Measurements from ENCODE around the gene MYH16.
"Not testable (repeated sequence)": the region's sequence is repeated elsewhere in the genome, so short reads cannot be mapped to it uniquely, and the experiment has no call there.

MYH16 gene

DNA sequence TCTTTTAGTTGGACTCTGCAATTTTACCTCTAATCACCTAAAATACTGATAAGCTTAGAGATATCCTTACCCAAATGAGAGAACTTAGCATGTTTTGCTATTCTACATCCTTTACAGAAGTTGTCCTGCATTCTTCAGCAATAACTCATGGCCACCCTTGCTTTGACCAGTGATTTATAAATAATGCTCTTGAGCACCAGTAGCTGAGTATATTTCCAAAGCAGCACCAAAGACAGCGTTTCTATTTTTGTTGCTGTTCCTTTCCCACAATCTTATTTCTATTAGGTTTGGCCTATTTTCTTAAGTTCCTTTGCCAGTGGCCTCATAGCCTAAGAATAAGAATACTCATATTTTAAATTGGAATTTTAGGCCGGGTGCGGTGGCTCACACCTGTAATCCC is 68.0 kb downstream of the MYH16 start:
- in situ Hi-C loops (cut with MboI; ENCODE audit: low sequenced_read_pairs, unreplicated experiment): no loop called here
- DNase-seq (ENCODE audit: low spot score): no peak
- TF ChIP-seq, protein P1, sequence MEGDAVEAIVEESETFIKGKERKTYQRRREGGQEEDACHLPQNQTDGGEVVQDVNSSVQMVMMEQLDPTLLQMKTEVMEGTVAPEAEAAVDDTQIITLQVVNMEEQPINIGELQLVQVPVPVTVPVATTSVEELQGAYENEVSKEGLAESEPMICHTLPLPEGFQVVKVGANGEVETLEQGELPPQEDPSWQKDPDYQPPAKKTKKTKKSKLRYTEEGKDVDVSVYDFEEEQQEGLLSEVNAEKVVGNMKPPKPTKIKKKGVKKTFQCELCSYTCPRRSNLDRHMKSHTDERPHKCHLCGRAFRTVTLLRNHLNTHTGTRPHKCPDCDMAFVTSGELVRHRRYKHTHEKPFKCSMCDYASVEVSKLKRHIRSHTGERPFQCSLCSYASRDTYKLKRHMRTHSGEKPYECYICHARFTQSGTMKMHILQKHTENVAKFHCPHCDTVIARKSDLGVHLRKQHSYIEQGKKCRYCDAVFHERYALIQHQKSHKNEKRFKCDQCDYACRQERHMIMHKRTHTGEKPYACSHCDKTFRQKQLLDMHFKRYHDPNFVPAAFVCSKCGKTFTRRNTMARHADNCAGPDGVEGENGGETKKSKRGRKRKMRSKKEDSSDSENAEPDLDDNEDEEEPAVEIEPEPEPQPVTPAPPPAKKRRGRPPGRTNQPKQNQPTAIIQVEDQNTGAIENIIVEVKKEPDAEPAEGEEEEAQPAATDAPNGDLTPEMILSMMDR (IDR thresholded peaks at IDR 0.05; ENCODE audit: borderline replicate concordance, control extremely low read depth, extremely low read depth, insufficient read depth, missing control alignments): no peak

- in situ Hi-C loops (cut with MboI; ENCODE audit: low sequenced_read_pairs, unreplicated experiment): no loop called here
- DNase-seq (ENCODE audit: low spot score): no peak
- TF ChIP-seq, protein P1 (IDR thresholded peaks at IDR 0.05; ENCODE audit: borderline replicate concordance, control extremely low read depth, extremely low read depth, insufficient read depth, missing control alignments): no peak
These were observed 71.5 kb downstream of the MYH16 start for GRCh38 chr7:99344061-99344647.

- DNase-seq (ENCODE audit: low spot score); in situ Hi-C loops (cut with MboI; ENCODE audit: low sequenced_read_pairs, unreplicated experiment): not testable (repeated sequence)
These were observed 78.0 kb downstream of the MYH16 start for GRCh38 chr7:99350641-99351040.

- TF ChIP-seq, protein P1 (IDR thresholded peaks at IDR 0.05; ENCODE audit: borderline replicate concordance, control extremely low read depth, extremely low read depth, insufficient read depth, missing control alignments): no peak
- in situ Hi-C loops (cut with MboI; ENCODE audit: low sequenced_read_pairs, unreplicated experiment): no loop called here
- no peak for DNase-seq (ENCODE audit: low spot score)
These were observed 79.6 kb downstream of the MYH16 start for GRCh38 chr7:99352247-99352646.

GRCh38 chr7:99355098-99355497 is 82.5 kb downstream of the MYH16 start:
- in situ Hi-C loops (cut with MboI; ENCODE audit: low sequenced_read_pairs, unreplicated experiment): no loop called here

GRCh38 chr7:99357701-99358490 is 85.3 kb downstream of the MYH16 start:
- DNase-seq (ENCODE audit: low spot score): no peak

More at GRCh38 chr7:99355098-99355497, 82.5 kb downstream of the MYH16 start:
- TF ChIP-seq, protein P1 (IDR thresholded peaks at IDR 0.05; ENCODE audit: borderline replicate concordance, control extremely low read depth, extremely low read depth, insufficient read depth, missing control alignments): no peak
- no peak for DNase-seq (ENCODE audit: low spot score)

DNA sequence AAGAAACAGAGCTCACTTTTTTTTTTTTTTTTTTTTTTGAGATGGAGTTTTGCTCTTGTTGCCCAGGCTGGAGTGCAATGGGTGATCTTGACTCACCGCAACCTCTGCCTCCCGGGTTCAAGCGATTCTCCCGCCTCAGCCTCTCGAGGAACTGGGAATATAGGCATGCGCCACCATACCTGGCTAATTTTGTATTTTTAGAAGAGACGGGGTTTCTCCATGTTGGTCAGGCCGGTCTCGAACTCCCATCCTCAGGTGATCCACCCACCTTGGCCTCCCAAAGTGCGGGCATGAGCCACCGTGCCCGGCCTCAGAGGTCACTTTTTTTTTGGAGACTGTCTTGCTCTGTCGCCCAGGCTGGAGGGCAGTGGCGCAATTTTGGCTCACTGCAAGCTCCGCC is 85.9 kb downstream of the MYH16 start:
- in situ Hi-C loops (cut with MboI; ENCODE audit: low sequenced_read_pairs, unreplicated experiment): not testable (repeated sequence)

More at GRCh38 chr7:99357701-99358490, 85.3 kb downstream of the MYH16 start:
- TF ChIP-seq, protein P1 (IDR thresholded peaks at IDR 0.05; ENCODE audit: borderline replicate concordance, control extremely low read depth, extremely low read depth, insufficient read depth, missing control alignments): no peak
- in situ Hi-C loops (cut with MboI; ENCODE audit: low sequenced_read_pairs, unreplicated experiment): no loop called here

More for the DNA sequence above, 85.9 kb downstream of the MYH16 start:
- DNase-seq (ENCODE audit: low spot score): not testable (repeated sequence)
